Tibial artery (tissue), 4 donors: ENCODE measurements around the gene TBP.
A peak's percentile ranks its signal among the peaks of the same experiment; 100 is the strongest.

Experiments
- DNase-seq, 2 donors: peaks; one replicate each; pipeline ENCODE4 v3.0.0-alpha.2; 2019
- H3K27ac ChIP-seq, 2 donors: fragments of 200-600 bp; sonication (generic) in 1 of 2; 1 replicate in 1 of 2; 2 replicates in 1 of 2; pipeline ENCODE4 v1.5.1; 2018 to 2019; ENCODE audit warnings: mild to moderate bottlenecking in 1 of 2
- H3K27me3 ChIP-seq, 2 donors: fragments of 200-600 bp; sonication (generic) in 1 of 2; one replicate each; pipeline versions ENCODE4 v1.5.1 to v1.6.0; 2016 to 2019
- H3K36me3 ChIP-seq, 3 donors: fragments of 200-600 bp; sonication (generic) in 2 of 3; one replicate each; pipeline ENCODE4 v1.5.1; 2016 to 2019; ENCODE audit warnings: mild to moderate bottlenecking in 2 of 3
- H3K4me1 ChIP-seq, 4 donors: fragments of 200-600 bp; sonication (generic) in 2 of 4; 1 replicate in 3 of 4; 2 replicates in 1 of 4; pipeline ENCODE4 v1.5.1; 2016 to 2019
- H3K4me3 ChIP-seq, 2 donors: fragments of 200-600 bp; sonication (generic) in 1 of 2; 1 replicate in 1 of 2; 2 replicates in 1 of 2; pipeline ENCODE4 v1.5.1; 2018 to 2019; ENCODE audit warnings: mild to moderate bottlenecking in 2 of 2
- H3K9me3 ChIP-seq, 3 donors: fragments of 200-600 bp; sonication (generic) in 1 of 3; one replicate each; pipeline ENCODE4 v1.5.1; 2016 to 2019
- intact Hi-C: fragments of 100-400 bp; cut with DNase I; formaldehyde crosslinking; loops from one replicate; pipeline ENCODE4 v1.15.0; 2023; ENCODE audit warnings: low total_unique reads
- TF ChIP-seq, protein P1 (sequence below), 2 experiments: fragments of 200-600 bp in 1 of 2; fragments of 450-650 bp in 1 of 2; IDR thresholded peaks; one replicate each; pipeline ENCODE4 v1.5.1; 2017 to 2019; ENCODE audit warnings: antibody characterized with exemption in 2 of 2, mild to moderate bottlenecking in 1 of 2, moderate library complexity in 1 of 2

Gene TBP

DNA sequence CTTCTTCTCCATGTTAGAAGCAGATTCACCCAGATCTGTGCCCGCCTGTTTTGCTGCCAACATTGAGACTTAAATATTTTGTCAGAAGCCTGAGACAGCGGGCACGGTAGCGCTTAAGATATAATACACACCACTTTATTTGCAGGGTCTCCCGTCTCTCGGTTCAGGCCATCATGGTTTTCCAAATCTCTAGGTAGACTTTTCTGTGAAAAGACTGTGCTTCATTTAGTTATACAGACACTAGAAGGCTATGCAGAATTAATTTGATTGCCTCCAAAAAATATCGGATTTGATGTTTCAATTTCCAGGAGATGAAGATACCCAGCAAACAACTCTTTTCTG lies 598 bp downstream of the TBP start:
- intact Hi-C loops = loop anchor here (10.0 kb wide), 1 partner anchor 830 kb away; the partner anchor contains the start of gene PHF10
- TF ChIP-seq, protein P1, sequence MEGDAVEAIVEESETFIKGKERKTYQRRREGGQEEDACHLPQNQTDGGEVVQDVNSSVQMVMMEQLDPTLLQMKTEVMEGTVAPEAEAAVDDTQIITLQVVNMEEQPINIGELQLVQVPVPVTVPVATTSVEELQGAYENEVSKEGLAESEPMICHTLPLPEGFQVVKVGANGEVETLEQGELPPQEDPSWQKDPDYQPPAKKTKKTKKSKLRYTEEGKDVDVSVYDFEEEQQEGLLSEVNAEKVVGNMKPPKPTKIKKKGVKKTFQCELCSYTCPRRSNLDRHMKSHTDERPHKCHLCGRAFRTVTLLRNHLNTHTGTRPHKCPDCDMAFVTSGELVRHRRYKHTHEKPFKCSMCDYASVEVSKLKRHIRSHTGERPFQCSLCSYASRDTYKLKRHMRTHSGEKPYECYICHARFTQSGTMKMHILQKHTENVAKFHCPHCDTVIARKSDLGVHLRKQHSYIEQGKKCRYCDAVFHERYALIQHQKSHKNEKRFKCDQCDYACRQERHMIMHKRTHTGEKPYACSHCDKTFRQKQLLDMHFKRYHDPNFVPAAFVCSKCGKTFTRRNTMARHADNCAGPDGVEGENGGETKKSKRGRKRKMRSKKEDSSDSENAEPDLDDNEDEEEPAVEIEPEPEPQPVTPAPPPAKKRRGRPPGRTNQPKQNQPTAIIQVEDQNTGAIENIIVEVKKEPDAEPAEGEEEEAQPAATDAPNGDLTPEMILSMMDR (IDR thresholded peaks at IDR 0.05) = no peak

DNA sequence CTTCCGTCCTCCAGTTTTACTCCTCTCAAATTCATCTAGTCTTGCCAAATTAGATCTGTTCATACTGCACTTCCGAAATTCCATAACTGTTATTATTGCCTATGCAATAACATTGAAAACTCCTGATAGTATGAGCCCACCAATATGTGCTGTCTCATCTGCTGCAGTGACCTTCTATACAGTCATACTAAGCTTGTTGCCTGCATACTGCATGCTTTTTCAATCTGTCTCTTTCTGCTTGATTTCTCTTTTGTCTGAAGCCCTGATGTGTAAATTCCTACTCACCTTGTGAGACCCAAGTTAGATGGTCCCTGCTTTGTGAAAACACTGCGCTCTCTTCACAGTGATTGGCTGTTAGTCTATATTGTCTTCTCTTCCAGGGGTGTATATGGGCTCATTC lies 1.1 kb downstream of the TBP start:
- no peak for DNase-seq
- peak overlapping the region in 1 of 2 donors; percentile 96 for H3K27ac ChIP-seq
- H3K27me3 ChIP-seq = no peaks in the 10 kb centered on the region
- H3K4me3 ChIP-seq = peak overlapping the region; percentile 94 to 96
- H3K4me1 ChIP-seq = peaks cover 0 to 37% (median 31%) of the 10 kb centered on the region in 4 donors
- TF ChIP-seq, protein P1 (IDR thresholded peaks at IDR 0.05) = no peak
- peaks cover 0 to 34% (median 0%) of the 10 kb centered on the region in 3 donors for H3K36me3 ChIP-seq
- no peaks in the 10 kb centered on the region for H3K9me3 ChIP-seq
- intact Hi-C loops = loop anchor here (10.0 kb wide), 1 partner anchor 831 kb away; the partner anchor contains the start of gene PHF10

More for the DNA sequence above, 598 bp downstream of the TBP start:
- Histone ChIP-seq H3K36me3 (peaks cover 0 to 29% (median 0%) of the 10 kb centered on the region in 3 donors), H3K27ac (peak overlapping the region; percentile 91 to 96), H3K9me3 (no peaks in the 10 kb centered on the region), H3K4me3 (peak overlapping the region; percentile 94 to 96), H3K27me3 (no peaks in the 10 kb centered on the region), H3K4me1 (peaks cover 0 to 42% (median 36%) of the 10 kb centered on the region in 4 donors)
- DNase-seq = no peak

DNA sequence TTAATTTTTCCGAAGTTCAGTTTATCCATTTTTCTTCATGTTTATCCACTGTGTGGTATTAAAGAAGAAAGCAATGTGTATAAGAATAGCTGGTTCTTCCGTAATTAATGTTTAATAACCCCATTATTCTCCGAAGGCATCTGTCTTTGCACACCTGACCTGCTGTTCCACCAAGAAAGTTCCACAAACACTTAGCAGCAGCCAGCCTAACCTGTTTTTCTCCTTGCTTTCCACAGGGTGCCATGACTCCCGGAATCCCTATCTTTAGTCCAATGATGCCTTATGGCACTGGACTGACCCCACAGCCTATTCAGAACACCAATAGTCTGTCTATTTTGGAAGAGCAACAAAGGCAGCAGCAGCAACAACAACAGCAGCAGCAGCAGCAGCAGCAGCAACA lies 7.4 kb downstream of the TBP start:
- Histone ChIP-seq H3K9me3 (no peaks in the 10 kb centered on the region), H3K27me3 (no peaks in the 10 kb centered on the region), H3K27ac (no peak overlapping the region), H3K4me1 (no peaks in the 10 kb centered on the region), H3K36me3 (peaks cover 34 to 86% (median 51%) of the 10 kb centered on the region in 3 donors), H3K4me3 (no peak overlapping the region)
- intact Hi-C loops = no loop called here
- no peak for DNase-seq
- TF ChIP-seq, protein P1 (IDR thresholded peaks at IDR 0.05) = no peak

DNA sequence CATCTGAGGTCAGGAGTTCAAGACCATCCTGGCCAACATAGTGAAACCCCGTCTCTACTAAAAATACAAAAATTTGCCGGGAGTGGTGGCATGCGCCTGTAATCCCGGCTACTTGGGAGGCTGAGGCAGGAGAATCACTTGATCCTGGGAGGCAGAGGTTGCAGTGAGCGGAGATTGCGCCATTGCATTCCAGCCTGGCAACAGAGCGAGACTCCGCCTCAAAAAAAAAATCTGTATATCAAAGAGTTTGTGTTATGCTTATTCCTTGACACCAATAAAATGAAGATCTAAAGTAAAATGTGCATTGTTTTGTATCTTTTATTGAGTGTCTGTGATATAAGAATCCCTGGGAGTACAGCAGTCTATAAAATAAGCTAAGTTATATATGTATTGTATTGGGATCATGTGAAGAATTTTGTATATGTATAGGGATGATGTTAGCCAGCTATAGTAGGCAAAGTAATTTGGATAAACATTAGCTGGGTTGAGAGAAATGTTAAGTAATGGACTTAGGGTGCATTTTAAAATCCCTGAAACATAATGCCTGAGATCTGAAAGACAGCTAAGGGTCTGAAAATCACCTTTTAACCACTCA lies 10.9 kb downstream of the TBP start:
- intact Hi-C loops = no loop called here
- H3K36me3 ChIP-seq = peaks cover 59 to 85% (median 79%) of the 10 kb centered on the region in 3 donors
- H3K4me1 ChIP-seq = no peaks in the 10 kb centered on the region
- H3K27ac ChIP-seq = no peak overlapping the region
- no peaks in the 10 kb centered on the region for H3K9me3 ChIP-seq
- no peaks in the 10 kb centered on the region for H3K27me3 ChIP-seq
- DNase-seq = no peak
- TF ChIP-seq, protein P1 (IDR thresholded peaks at IDR 0.05) = no peak
- no peak overlapping the region for H3K4me3 ChIP-seq

DNA sequence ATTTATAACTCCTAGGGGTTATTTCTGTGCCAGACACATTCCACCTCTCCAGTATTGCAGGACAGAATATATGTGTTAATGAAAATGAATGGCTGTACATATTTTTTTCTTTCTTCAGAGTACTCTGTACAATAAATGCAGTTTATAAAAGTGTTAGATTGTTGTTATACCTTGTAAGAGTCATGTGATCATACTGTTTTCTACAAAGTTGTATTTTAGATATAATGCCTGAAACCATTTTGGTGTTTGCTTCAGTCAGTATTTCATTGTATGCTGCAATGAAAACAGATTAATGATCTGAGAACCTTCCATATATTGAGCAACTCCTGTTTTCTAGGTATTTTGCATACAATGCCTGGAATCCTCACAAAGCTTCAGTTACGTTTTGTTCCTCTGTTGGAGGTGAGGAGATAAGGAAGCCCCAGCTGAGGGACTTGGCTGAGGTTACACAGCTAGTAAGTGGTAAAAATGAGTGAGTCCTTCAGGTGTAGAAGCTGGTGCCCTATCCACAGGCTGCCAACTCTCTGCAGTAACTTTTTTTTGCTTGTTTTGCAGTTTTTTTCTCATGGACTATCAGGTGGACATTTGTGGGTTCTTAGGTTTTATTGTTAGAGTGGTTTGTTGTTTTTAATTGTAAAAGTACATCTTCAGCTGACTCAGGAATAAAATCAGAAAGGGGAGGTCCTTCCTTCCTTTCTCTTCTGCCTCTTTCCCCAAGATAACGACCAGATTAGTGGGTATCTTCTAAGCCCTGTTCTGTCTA lies 18.7 kb downstream of the TBP start:
- H3K36me3 ChIP-seq = peaks cover 56 to 91% (median 69%) of the 10 kb centered on the region in 3 donors
- DNase-seq = no peak
- intact Hi-C loops = no loop called here
- H3K9me3 ChIP-seq = no peaks in the 10 kb centered on the region
- no peaks in the 10 kb centered on the region for H3K4me1 ChIP-seq
- H3K4me3 ChIP-seq = no peak overlapping the region
- H3K27ac ChIP-seq = no peak overlapping the region
- H3K27me3 ChIP-seq = no peaks in the 10 kb centered on the region
- TF ChIP-seq, protein P1 (IDR thresholded peaks at IDR 0.05) = no peak
